ENCODE measurements around the gene CLECL1.

The CLECL1 gene

DNA sequence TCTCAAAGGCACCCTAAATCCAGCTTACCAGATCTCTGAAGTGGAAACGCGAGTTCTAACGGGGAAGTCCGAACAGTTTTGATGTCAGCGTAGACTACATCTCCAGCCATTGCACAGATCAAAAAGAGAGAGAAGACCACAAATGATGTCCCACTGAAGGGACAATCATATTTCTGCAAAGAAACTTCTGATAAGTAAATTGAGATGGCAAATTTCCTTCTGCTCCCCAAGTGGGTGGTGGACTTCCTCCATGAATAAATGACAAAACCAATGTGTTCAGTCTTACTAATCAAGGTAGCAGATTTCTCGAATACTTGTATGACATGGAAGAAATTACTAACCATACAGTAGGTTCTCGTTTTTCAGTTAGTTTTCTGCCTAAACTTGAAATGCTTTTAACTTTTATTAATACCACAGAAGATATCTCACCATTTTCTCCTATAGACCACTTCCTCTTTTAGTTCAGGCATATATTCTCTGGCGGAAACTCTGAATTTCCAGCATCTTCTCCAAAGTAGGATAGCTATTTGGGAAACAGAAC, at the start of gene CLECL1:
TSS of gene CLECL1 (minus strand) at position 177 of the 541 bp plus-strand sequence.
- no peak for DNase-seq

DNA sequence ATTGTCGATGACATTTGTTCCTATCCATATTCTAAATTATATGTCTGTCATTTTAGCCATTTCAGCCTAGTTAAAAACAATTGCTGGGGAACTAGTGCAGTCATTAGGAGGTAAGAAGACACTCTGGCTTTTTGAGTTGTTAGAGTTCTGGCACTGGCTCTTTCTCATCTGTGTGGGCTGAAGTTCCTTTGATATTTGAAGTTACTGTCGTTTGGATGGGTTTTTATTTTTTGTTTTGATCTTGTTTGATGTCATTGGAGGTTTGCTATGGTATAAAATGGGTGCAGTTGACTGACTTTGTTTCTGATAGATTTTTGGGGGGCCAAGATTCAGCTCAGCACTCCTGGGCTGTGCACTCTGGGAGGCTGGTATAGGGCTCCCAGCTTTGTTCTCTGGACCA, 48.5 kb upstream of the CLECL1 start:
- no peak for DNase-seq

DNA sequence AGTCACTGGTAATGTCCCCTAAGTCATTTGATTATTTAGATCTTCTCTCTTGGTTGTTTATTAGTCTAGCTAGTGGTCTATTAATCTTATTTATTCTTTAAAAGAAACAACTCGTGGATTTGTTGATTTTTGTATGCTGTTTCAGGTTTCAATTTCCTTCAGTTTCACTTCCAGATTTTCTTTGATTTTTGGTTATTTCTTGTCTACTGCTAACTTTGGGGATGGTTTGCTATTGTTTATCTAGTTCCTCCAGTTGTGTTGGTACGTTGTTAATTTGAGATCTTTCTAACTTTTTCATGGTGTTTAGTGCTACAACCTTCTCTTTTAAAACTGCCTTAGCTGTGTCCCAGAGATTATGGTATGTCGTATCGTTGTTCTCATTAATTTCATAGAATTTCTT, 46.3 kb upstream of the CLECL1 start:
- no peak for DNase-seq

DNA sequence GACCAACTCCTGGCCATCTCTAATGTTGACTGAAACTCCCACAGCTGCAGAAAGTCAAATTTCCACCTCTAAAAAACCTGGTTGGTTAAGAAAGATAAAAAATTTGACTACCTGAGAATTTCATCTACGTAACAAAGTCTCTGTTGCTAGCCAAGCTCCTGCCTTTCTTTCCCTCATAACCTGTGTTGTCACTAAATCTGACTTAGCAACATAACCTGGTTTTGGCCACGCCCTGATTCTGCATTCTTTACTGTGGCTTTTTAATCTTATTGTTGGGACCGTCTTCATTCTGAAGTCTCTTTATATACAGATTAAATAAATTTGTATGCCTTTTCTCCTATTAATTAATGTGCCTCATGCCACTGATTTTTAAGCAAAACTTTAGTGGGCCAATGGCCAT, 43.9 kb upstream of the CLECL1 start:
- no peak for DNase-seq

DNA sequence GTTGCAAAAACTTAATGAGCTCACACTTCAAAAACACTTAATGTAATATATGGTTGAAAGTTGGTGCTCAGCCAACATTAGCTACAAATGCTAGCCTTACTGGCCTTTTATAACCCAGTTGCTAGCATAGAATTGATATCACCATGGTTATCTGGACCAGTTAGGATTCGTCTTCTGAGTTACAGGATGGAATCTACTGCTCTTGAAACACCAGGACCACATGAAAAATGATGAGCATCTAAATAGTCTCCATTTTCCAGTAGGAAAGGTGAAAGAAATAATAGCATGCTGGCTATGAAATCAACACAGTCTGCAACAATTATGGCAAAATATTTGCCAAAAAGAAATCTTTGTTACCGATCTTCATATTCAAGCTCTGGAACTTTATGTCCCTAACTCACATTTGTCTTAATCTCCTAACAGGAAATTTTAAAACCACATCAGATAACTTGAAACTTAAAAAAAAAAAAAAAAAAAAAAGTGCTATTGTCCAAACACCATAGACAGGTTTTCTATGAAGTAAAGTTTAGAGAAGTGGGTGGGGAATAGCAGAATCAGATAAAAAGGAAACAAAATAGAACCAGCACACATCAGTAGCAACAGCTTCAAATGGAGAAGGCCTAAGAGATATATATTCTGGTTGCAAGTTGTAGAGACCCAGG, 40.5 kb upstream of the CLECL1 start:
- no peak for DNase-seq

DNA sequence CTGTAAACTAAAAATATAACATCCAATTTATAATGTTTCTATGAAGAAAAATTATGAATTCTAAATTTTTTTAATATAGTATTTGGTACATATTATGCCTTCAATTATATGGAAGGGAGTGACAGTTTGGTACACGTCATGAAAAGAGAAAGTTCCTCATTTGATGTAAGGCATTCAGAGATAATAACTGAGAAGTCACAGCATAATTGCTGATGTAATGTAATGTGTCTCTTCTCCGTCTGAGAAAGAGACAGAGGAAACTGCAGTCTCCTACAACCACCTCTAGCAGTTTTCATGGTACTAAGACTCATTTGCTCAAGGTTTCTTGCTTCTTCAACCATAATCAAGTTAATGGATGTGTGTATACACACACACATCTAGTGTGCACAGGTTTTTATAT, 30.1 kb upstream of the CLECL1 start:
- no peak for DNase-seq

DNA sequence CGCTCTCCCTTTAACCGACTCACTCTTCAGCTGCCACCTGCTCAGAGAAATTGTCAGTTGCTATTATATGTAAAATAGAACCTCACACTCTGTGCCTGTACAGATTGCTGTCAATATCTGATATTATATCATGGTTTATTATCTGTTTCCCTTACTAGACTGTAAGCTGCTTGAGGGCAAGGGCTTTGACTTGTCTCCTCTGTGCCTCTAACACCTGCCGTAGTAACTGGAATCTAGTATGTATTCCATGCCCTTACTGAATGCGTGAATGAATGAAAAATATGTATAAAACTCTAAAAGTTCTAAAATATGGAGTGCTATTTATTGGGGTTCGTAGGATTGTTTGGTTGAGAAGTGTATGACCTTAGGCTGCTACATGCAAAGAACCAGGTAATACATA, 29.5 kb upstream of the CLECL1 start:
- no peak for DNase-seq

DNA sequence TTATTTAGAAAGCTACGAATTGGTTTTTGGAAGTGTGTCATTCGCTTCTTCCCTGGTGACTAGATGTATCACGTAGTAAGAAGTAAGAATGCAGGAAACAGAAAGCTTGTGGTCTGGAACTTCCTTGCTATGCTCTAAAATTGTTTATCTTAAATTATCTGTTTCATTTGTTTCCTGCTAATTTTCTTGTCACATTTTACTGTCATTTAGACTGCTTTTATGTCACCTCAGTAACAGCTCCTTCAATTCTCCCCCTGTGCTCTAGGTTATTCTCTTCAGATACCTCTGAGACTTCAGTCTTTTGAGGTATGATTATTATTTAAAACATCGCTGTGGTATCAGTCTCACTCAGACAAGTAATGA, 28.5 kb upstream of the CLECL1 start:
- DNase-seq = no peak

DNA sequence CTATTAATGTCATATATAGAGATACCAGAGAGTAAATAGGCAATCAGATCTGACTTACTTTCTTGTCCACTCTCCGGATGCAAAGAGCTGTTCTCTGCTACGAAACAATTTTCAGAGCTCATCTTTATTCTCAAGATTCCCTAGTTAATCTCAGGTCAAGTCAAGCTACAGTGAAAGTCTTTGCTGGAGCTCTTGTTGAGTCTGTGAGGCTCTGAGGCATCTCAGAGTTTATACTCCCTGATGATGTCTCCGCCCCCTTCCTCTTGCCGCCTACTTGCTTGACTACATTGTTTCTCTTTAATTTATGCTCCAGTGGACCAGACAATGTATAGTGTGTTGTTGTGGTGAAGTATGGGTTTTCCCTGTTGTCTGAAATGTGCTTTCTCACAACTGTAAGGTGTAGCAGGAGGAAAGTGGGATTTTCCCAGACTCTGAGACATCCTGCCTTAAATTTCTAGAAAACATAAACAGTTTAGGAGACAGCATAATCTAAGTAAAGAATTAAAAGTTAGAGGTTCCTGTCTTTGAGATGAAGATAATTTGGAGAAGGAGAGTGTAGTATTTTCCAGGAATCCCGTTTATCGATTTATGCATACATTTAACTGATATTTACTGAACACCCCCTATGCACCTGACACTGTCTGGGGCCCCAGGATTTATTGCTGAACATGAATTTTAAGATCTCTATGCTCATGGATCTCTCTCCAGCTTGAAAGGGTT, 28.0 kb upstream of the CLECL1 start, which contains the start of gene CD69:
TSS of gene CD69 (minus strand) at position 203 of the 720 bp plus-strand sequence. CDS start at position 122, 81 bp downstream.
- no peak for DNase-seq

DNA sequence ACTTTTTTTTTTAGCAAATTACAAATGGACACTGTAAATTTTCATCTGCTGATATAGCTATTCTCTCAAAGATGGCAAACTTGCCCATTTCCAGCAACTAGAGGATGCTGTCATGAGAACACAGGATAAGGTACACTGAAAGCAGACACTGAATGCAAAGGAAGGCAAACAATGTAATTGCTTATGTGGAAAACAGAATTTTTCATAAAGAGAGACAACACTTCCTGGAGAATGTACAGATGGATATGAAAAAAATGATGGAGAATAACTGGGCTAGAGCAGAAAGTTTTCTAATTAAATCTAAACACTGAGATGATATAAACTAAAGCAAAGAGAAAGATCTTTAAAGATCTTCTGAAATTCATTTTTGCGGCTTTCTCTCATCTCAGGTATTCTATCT, 27.2 kb upstream of the CLECL1 start:
- DNase-seq = no peak

DNA sequence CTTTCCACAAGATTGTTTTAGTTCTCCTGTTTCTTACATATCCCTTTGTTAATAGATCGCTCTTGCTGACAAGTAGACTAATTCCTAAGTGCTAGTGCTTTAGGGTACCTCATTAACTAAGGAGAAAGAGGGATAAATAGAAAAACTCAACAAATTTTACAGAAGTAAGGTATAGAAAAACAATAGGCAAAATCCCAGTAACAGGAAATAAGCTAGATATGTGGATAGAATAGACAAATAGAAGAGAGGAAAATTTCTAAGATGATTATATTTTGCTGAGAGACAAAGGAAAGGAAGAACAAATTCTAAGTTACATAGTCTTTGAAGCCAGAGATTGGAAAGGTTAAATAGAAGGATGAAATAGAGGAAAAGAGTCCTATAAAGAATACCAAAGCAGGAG, 26.8 kb upstream of the CLECL1 start:
- DNase-seq = no peak

DNA sequence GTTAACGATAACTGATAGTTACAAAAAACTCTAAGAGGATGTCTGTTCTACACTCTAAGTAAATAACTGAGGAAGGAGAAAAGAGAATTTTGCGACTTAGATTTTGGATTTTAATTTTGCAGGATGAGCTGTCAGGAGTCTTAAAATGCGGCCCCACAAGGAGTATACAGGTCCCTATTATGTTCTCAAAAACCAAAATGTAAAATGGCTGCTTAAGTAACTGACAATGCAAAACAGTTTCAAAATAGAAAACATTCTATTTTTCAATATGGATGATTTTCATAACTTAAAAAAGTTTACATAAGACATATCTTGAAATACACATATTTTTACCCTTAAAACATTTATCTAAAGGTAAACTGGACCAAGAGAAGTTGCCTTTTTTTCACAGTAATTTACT, 25.2 kb upstream of the CLECL1 start:
- no peak for DNase-seq

DNA sequence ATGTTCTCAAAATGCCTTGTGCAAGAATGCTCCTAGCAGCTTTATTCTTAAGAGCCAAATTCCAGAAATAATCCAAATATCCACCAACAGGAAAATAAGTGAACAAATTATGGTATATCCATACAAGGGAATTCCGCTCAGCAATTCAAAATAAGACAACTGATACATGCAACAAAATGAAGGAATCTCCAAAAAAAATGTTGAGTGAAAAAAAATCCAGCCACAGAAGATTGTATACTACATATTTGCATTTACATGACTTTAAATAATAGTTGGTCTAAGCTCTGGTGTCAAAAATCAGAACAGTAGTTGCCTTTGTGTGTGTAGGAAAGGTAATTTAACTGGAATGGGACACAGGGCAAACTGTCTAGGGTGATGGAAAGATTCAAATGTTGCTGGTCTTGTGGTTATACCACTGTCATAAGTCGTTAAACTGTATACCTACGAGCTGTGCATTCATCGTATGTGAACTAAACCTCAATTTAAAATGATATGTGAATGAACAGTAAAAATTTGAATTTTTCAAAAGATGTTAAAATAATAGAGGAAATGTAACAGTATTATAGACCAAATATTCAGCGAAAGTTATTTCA, 24.6 kb upstream of the CLECL1 start:
- no peak for DNase-seq

DNA sequence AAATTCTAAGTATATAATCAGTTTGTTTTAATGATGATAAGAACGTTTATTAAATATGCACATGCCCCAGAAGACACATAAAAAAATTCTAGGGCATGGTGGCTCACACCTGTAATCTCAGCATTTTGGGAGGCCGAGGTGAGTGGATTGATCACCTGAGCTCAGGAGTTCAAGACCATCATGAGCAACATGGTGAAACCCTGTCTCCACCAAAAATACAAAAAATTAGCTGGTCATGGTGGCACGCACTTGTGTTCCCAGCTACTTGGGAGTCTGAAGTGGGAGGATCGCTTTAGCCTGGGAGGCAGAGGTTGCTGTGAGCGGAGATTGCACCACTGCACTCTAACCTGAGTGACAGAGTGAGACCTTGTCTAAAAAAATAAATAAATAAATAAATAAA, 23.8 kb upstream of the CLECL1 start:
- DNase-seq = no peak

DNA sequence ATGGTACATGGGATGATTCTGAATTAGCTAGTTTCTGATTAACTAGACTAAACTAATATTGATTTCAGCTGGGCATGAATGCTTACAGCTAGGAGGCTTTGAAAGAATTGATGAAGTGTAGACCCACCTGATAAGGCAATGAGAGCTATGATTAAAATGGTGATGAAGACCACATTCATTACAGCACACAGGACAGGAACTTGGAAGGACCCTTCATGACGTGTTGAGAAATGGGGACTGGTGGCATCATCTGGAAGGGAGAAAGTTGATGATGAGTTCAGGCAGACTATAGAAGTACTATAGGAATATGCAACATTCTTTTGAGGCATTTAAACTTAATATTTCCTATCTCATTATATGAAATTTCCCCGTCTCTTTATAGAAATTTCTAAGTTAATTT, 23.3 kb upstream of the CLECL1 start:
- DNase-seq = no peak

DNA sequence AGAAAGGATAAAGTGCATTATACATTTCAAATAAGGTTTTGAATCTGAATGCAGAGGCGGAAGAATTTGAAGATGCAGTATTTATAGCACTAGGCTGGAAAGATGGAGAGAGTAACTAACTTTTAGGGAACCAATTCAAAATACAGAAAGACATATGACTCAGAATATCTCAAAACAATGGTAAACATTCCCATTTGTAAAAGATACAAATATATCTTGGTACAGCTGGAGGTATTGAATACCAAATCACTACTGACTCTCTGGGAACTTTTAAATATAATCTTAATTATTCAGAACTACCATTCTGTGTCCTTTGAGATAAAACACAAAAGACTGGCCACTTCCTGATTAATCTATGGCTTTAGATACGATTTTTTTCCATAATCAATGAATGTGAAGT, 22.7 kb upstream of the CLECL1 start:
- DNase-seq = no peak

DNA sequence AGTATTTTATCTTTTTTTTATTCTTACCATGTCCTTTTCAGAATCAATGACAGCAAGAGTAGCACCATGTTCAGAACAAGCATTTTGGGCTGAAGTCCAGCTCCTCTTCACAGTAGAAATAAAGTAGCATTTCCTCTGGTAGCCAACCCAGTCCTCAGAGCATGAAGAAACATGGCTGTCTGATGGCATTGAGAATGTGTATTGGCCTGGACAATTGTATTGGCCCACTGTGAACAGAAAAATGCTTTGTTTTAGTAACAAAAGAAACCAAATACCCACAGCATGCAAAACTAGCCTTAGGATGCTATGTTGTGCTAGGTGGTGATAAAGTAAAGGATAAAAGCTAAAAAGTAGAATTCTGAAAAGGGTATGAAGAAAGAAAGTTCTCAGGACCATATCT, 22.1 kb upstream of the CLECL1 start:
- DNase-seq = no peak

DNA sequence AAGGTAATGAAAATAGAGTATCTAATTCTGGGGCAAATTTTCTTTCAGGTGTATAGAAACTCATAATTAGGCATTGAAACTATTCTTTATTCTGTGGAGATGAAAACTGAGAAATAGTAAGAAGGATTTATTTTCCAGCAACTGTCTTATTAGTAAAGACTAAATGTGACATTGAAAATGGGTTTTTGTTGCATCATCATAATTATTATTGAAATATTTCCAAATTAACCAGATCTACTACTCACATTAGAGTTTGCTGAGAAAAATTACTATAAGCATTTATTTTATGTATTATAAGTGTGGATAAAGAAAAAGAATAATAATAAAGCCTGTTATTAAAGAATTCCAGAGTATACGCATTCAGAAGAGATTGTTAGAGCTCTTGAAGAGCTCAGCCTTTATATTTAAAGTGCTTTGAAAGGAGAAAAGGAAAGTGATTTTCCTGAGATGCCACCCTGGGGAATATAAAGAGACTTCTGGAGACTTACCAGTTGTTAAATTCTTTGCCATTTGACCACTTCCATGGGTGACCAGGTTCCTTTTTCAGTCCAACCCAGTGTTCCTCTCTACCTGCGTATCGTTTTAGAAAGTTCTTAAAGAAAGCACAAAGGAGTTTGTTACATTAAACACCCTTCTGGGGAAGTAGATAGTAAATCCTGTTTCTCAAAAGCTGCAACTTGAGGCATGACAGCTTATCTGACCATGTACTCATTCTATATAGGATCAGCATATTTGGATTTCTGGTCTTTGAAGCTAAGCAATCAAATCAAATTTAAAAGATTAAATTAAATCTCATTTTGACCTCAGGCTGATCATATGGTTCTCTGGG, 21.4 kb upstream of the CLECL1 start:
- no peak for DNase-seq

DNA sequence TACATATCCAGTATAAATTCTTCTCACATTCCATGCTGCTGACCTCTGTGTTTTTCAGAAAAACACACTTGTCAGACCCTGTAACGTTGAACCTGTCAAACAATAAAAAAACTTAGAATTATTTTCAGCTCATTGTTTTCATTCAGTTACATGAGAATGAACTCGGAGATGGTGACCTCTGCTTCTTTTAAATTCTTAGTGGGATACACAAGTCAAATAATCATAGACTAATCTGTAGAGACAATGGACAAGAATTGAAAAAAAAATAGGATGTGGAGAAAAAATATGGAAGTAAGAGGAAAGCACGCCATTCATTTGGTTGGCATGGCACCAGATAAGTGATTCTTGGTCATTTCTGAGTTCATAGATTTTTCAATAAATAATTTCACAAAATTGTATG, 20.6 kb upstream of the CLECL1 start:
- no peak for DNase-seq

DNA sequence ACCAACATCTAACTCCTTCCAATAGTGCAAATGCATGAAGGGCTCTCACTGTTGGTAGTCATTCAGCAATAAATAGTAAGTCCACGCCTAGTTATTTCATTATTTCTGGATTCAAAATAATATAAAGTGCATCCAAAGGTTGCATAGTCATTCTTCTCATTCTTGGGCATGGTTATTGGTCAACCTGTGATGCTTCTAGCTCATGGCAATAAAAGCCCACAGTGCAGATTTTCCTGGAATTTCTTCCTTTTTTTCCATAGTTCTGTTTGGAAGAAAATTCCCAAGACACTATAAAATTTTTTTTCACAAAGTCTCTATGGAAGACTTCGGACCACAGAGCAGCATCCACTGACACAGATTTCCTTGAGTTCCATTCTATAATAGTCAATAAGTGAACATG, 20.2 kb upstream of the CLECL1 start:
- no peak for DNase-seq

DNA sequence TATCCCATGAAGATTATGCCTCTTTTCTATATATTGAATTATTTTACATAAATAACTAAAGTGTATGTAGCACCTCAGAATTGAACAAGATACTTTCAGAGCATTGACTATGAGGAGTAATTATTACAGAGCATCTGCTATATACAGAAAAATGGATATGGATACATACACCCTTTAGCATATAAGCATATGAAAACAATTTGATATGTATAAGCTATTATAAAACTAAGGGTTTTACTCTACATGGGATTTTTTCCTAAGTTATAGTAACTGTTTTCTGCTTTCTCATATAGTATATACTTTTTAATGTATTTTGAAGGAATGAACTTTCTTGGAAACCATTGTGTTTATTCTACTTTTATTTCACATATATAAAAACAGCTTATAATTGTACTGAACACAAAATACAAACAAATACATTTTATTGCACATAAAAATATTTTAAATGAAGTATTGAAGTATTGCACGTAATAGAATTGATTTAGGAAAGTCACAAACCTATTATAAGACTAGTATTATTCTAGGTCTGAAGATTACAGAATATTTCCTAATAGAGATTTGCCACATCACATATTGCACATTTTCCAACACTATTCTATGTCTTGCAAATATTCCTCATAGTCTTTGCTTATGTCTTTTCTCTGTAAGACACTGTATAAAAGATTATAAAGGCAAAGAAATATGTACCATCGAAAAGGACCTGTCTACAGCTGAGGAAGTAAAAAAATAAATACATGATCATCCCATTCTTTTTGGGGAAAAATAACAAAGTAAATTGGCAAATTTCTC, 19.4 kb upstream of the CLECL1 start:
- DNase-seq = no peak

All from NCI-H2081 treated with DMSO at 0.1 percent for 48 hours (cell line).